Adipocyte (in vitro differentiated cells): ENCODE results near the gene DSG3.

Experiments
- DNase-seq: peaks from one replicate; pipeline ENCODE4 v3.0.0-alpha.2; 2015; ENCODE audit warnings: low read depth
- H3K27me3 ChIP-seq: replicated peaks from 2 replicates; pipeline ENCODE4 v1.7.0; 2013; ENCODE audit warnings: mild to moderate bottlenecking, low read length, moderate library complexity; ENCODE audit not compliant: control insufficient read depth, insufficient read depth
- H3K36me3 ChIP-seq: 2 replicates; pipeline ENCODE4 v1.7.0; 2013; ENCODE audit warnings: low read length, mild to moderate bottlenecking, moderate library complexity; ENCODE audit not compliant: control insufficient read depth, insufficient read depth, severe bottlenecking
- H3K4me1 ChIP-seq: 2 replicates; pipeline ENCODE4 v1.7.0; 2013; ENCODE audit warnings: mild to moderate bottlenecking, low read length, moderate library complexity; ENCODE audit not compliant: control insufficient read depth, insufficient read depth
- H3K4me3 ChIP-seq: 2 replicates; pipeline ENCODE4 v1.7.0; 2013; ENCODE audit warnings: mild to moderate bottlenecking, low read length, moderate library complexity
- H3K9ac ChIP-seq: 2 replicates; pipeline ENCODE4 v1.7.0; 2013; ENCODE audit warnings: mild to moderate bottlenecking, low read length, moderate library complexity
- H3K9me3 ChIP-seq: 2 replicates; pipeline ENCODE4 v1.7.0; 2013; ENCODE audit warnings: mild to moderate bottlenecking, low read length, moderate library complexity; ENCODE audit not compliant: control insufficient read depth

DSG3 gene

DNA sequence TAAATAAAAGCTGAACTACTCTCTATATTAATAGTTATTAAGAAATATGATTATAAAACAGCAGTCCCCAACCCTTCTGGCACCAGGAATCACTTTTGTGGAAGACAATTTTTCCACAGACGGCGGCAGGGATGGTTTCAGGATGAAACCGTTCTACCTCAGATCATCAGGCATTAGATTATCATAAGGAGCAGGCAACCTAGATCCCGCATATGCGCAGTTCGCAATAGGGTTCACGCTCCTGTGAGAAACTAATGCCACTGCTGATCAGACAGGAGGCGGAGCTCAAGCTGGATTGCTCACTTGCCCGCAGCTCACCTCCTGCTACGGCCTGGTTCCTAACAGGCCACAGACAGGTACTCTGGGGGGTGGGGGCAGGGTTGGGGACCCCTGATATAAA lies 31.1 kb downstream of the DSG3 start:
- no peak overlapping the region for H3K9ac ChIP-seq
- no peak overlapping the region for H3K4me3 ChIP-seq
- H3K27me3 ChIP-seq = peaks cover 4% of the 10 kb centered on the region
- H3K9me3 ChIP-seq = no peaks in the 10 kb centered on the region
- no peaks in the 10 kb centered on the region for H3K4me1 ChIP-seq
- H3K36me3 ChIP-seq = no peaks in the 10 kb centered on the region
- DNase-seq = no peak

GRCh38 chr18:31482051-31482450 lies 34.5 kb downstream of the DSG3 start:
- H3K4me1 ChIP-seq = peaks cover 6% of the 10 kb centered on the region
- DNase-seq = no peak
- H3K36me3 ChIP-seq = no peaks in the 10 kb centered on the region
- H3K4me3 ChIP-seq = no peak overlapping the region
- no peaks in the 10 kb centered on the region for H3K27me3 ChIP-seq
- no peaks in the 10 kb centered on the region for H3K9me3 ChIP-seq
- H3K9ac ChIP-seq = no peak overlapping the region

DNA sequence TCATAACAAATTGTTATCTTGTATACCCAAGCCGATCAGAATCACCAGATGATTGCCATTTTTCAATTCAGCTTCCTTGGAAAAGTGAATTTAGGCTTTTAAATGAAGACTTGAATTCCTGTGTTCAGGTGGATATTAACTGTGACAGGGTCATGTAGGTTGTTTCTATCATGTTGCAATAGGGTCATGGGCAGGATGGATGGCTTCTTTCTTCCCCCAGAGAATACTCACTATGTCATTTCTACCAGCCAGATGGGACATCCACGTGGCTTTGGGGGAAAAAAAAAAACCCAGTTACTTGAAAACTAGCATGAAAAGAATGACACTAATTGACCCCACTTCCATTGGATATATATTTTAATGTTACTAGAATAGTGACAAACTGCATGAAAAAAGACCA lies 35.9 kb downstream of the DSG3 start:
- Histone ChIP-seq H3K4me1 (peaks cover 15% of the 10 kb centered on the region), H3K9ac (no peak overlapping the region), H3K4me3 (no peak overlapping the region), H3K36me3 (no peaks in the 10 kb centered on the region), H3K27me3 (no peaks in the 10 kb centered on the region), H3K9me3 (no peaks in the 10 kb centered on the region)
- no peak for DNase-seq

GRCh38 chr18:31484461-31484860 lies 36.9 kb downstream of the DSG3 start:
- H3K27me3 ChIP-seq = no peaks in the 10 kb centered on the region
- H3K36me3 ChIP-seq = no peaks in the 10 kb centered on the region
- H3K4me3 ChIP-seq = no peak overlapping the region
- H3K9ac ChIP-seq = no peak overlapping the region
- DNase-seq = no peak
- no peaks in the 10 kb centered on the region for H3K9me3 ChIP-seq
- H3K4me1 ChIP-seq = peaks cover 15% of the 10 kb centered on the region

DNA sequence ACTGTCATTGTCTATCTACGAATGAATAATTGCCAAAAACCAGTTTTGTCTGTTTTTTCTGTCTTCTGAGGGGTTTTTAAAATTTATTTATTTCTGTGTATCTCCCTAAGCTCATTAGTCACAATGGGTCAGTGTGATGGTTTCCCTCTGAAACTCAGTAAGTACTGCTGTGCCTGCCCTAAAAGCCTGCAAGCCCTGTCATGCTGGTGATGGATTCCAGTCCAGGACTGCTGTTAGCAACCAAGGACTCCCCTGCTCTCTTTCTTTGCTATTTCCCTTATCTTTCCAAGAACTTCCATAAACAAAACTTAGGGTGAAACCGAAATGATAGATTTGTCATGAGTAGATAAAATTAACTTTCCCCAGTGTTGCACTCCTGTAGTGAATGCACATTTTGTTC lies 38.6 kb downstream of the DSG3 start:
- Histone ChIP-seq H3K9ac (no peak overlapping the region), H3K4me1 (peaks cover 15% of the 10 kb centered on the region), H3K27me3 (no peaks in the 10 kb centered on the region), H3K9me3 (no peaks in the 10 kb centered on the region), H3K36me3 (no peaks in the 10 kb centered on the region), H3K4me3 (no peak overlapping the region)
- DNase-seq = no peak

DNA sequence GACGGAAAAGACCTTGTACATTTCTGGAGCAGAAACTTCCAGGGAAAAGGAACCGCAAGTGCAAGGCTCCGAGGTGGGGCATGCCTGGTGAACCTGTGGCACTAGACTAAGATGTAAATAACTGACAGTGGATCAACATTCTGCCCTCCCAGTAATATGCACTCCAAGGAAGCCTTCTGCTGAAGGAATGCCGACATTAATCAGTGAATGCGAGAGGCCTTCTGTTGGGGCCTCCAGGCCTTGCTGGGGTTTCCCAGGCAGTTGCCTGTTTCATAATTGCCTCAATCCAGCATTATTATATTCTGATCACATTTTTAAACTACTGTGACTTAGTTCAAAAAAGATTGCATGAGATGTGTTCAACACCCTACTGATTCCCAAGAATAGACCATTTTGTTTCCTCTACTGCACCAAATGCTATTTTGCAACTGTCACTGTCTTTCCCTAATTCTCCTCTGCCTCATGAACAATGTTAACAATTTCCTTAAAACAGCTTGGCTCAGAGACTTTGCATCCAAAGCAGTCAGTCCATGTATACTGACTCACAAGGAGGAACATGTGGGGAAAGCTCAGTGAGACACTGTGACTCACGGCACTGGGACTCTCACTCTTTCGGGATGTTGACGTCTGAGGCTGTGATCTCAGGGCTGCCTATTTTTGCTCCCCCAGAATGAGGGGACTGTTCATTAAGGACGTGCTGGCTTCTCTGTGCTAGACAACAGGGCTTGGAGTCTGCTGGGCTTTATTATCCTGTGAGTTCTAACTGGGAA lies 39.9 kb downstream of the DSG3 start:
- Histone ChIP-seq H3K27me3 (no peaks in the 10 kb centered on the region), H3K9me3 (no peaks in the 10 kb centered on the region), H3K4me3 (no peak overlapping the region), H3K36me3 (no peaks in the 10 kb centered on the region), H3K4me1 (peaks cover 15% of the 10 kb centered on the region), H3K9ac (no peak overlapping the region)
- DNase-seq = no peak

DNA sequence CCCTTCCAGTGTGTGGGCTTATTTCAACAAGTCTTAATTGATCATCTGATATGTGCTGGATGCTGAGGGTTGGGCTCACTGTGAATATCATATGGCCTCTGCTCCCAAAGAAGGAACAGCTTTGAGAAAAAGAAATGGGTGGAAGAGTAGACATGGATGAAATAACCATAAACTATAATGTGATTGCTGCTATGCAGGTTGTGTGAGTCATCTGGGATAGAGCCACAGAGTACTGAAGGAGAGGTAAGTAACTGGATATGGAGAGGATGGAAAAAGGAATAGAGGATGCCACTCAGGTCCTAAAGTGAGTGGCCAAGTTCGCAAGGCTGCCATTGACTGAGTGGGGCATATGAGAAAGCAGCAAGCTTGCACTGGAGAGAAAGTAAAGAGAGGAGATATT lies 41.8 kb downstream of the DSG3 start:
- peaks cover 15% of the 10 kb centered on the region for H3K4me1 ChIP-seq
- H3K36me3 ChIP-seq = no peaks in the 10 kb centered on the region
- DNase-seq = no peak

DNA sequence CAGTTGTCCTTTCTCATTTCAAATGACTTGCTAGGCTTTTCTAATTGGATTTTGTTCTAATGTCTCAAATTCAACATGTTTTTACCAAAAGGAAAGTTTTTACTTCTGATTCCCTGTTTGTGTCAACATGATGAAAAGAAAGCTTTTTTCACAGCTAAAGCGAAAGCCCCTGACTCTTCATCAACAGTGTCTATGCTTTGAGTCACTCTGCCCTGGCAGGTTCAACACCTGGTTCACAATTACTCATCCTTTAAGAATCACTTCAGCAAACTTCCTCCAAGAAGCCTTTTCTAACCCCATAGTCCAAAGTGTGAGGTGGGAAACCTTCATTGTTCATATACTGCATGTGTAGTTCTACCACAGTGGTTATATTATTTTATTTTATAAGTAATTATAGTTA lies 42.8 kb downstream of the DSG3 start:
- peaks cover 15% of the 10 kb centered on the region for H3K4me1 ChIP-seq
- H3K36me3 ChIP-seq = no peaks in the 10 kb centered on the region
- no peak for DNase-seq
- H3K9ac ChIP-seq = no peak overlapping the region
- no peaks in the 10 kb centered on the region for H3K9me3 ChIP-seq
- peaks cover 1% of the 10 kb centered on the region for H3K27me3 ChIP-seq
- H3K4me3 ChIP-seq = no peak overlapping the region

More for the DNA sequence above, 41.8 kb downstream of the DSG3 start:
- no peak overlapping the region for H3K9ac ChIP-seq
- no peaks in the 10 kb centered on the region for H3K27me3 ChIP-seq
- no peak overlapping the region for H3K4me3 ChIP-seq
- H3K9me3 ChIP-seq = no peaks in the 10 kb centered on the region

- no peak for DNase-seq
- peaks cover 5% of the 10 kb centered on the region for H3K27me3 ChIP-seq
Measured at GRCh38 chr18:31490833-31491232, 43.3 kb downstream of the DSG3 start.

GRCh38 chr18:31491586-31491985 lies 44.0 kb downstream of the DSG3 start:
- no peak for DNase-seq
- Histone ChIP-seq H3K9me3 (no peaks in the 10 kb centered on the region), H3K4me3 (no peak overlapping the region), H3K36me3 (no peaks in the 10 kb centered on the region), H3K9ac (no peak overlapping the region), H3K4me1 (peaks cover 12% of the 10 kb centered on the region), H3K27me3 (peaks cover 5% of the 10 kb centered on the region)

More at GRCh38 chr18:31490833-31491232, 43.3 kb downstream of the DSG3 start:
- H3K4me3 ChIP-seq = no peak overlapping the region
- no peak overlapping the region for H3K9ac ChIP-seq
- no peaks in the 10 kb centered on the region for H3K36me3 ChIP-seq
- H3K4me1 ChIP-seq = peaks cover 15% of the 10 kb centered on the region
- no peaks in the 10 kb centered on the region for H3K9me3 ChIP-seq

DNA sequence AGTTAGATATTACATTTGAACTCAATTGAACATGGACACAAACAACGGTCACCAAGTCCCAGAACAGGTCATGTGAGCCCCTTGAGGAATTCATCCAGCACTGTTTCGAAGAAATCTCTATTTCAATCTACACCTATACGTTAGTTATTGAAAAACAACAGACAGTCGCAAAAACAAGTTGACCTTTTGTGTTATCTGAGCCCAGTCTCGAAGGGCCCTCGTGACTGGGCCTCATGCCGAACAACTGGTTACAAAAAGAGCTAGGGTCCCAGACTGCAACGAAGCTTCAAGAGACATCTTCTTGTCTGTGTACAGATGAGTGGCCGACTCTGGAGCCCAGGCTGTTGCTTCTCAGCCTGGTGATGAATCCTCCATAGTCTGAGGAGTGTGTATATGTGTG lies 45.1 kb downstream of the DSG3 start:
- H3K9me3 ChIP-seq = no peaks in the 10 kb centered on the region
- H3K4me3 ChIP-seq = no peak overlapping the region
- no peak overlapping the region for H3K9ac ChIP-seq
- peaks cover 8% of the 10 kb centered on the region for H3K27me3 ChIP-seq
- peaks cover 4% of the 10 kb centered on the region for H3K4me1 ChIP-seq
- no peak for DNase-seq
- no peaks in the 10 kb centered on the region for H3K36me3 ChIP-seq

DNA sequence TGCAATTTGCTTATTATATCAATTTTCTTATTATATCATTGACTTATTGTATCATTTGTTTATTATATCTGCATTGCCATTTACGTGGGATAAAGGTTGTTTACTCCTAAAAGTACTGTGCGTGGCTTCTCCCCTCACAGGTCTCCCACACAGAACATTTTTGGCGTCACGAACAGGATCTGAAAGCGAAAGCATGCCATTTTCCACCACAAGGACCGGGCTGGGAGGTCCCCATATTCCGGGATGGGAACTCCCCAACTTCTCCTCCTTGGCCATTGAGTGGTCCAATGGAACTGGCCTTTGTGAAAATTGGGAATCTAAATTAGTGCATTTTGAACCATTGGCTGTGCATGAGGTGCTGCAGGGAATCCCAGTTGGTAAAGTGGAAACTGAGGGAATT lies 45.6 kb downstream of the DSG3 start:
- Histone ChIP-seq H3K4me1 (no peaks in the 10 kb centered on the region), H3K9ac (no peak overlapping the region), H3K4me3 (no peak overlapping the region), H3K36me3 (no peaks in the 10 kb centered on the region), H3K9me3 (no peaks in the 10 kb centered on the region), H3K27me3 (peaks cover 8% of the 10 kb centered on the region)
- DNase-seq = no peak
